C1 segment of cervical spinal cord (tissue), 14 donors: Measurements from ENCODE around the gene SP1.
"Not testable (repeated sequence)": the region's sequence is repeated elsewhere in the genome, so short reads cannot be mapped to it uniquely, and the experiment has no call there.

Experiments used
- DNase-seq, 14 donors: peaks; one replicate each; lab custom pipeline; 2025; lab: John Stamatoyannopoulos, UW

Gene SP1

DNA sequence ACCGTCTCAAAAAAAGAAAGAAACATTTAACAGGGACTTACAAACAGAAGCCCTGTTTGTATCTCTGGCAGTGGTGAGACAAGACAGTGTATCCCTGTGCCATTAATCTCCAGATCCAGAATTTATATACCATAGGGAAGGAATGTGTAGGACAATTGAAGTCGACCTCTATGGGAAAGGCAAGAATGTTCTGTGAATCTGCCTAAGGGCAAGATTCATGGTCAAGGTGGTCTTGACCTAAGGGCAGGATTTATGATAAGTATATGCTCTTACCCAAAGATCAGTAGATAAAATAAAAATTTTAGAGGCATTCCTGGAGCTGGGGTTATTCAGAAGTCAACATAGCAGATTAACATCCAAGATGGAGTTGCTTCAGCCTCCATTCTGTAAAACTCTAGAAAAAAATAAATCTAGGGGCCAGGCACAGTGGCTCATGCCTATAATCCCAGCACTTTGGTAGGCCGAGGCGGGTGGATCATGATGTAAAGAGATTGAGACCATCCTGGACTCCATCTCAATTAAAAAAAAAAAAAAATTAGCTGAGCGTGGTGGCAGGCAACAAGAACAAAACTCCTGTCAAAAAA, 21.0 kb upstream of the SP1 start:
- no peak for DNase-seq

- not testable (repeated sequence) for DNase-seq
These were observed 18.3 kb upstream of the SP1 start for GRCh38 chr12:53361638-53362037.

- DNase-seq, result no peak
These were observed 14.6 kb upstream of the SP1 start for GRCh38 chr12:53365245-53365904.

- DNase-seq, result not testable (repeated sequence)
These were observed 6.3 kb upstream of the SP1 start for GRCh38 chr12:53373554-53374133.

DNA sequence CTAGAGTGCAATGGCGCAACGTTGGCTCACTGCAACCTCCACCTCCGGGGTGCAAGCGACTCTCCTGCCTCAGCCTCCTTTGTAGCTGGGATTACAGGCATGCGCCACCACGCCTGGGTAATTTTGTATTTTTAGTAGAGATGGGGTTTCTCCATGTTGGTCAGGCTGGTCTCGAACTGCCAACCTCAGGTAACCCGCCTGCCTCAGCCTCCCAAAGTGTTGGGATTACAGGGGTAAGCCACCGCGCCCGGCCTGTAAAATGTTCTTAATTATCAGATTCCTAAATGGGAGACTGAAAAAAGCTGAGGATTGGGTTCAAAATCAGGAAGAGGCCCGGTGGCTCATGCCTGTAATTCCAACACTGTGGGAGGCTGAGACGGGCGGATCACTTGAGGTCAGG, 5.7 kb upstream of the SP1 start:
- not testable (repeated sequence) for DNase-seq

DNA sequence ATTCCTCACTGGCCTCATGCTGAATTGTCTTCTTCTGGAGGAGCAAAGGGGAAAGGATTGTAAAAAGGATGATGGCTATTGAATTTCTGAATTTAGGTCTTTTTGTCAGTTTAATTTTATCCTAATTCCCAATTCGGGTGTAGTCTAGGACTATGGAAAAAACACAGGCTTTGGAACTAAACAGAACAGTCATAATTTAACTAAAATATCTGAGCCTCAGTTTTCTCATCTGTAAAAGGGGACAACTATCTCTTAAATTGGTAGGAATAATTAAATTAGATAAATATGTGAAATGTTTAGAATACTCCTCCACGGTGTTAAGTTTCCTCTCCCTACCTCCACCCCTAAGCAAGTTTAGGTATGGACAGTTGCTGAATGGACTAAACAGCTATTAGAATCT, 3.2 kb upstream of the SP1 start:
- no peak for DNase-seq

DNA sequence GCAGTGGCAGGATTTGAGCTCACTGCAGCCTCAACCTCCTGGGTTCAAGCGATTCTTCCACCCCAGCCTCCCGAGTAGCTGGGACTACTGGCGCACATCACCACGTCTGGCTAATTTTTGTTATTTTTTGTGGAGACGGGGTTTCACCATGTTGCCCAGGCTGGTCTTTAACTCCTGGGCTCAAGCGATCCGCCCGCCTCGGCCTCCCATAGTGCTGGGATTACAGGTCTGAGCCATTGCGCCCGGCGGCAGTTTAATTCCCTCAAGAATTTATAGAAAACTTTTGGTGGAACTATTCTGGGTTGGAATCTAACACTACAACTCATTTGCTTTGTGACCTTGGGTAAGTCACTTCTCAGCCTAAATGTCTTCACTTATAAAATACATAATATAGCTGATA, 1.8 kb upstream of the SP1 start:
- no peak for DNase-seq

DNA sequence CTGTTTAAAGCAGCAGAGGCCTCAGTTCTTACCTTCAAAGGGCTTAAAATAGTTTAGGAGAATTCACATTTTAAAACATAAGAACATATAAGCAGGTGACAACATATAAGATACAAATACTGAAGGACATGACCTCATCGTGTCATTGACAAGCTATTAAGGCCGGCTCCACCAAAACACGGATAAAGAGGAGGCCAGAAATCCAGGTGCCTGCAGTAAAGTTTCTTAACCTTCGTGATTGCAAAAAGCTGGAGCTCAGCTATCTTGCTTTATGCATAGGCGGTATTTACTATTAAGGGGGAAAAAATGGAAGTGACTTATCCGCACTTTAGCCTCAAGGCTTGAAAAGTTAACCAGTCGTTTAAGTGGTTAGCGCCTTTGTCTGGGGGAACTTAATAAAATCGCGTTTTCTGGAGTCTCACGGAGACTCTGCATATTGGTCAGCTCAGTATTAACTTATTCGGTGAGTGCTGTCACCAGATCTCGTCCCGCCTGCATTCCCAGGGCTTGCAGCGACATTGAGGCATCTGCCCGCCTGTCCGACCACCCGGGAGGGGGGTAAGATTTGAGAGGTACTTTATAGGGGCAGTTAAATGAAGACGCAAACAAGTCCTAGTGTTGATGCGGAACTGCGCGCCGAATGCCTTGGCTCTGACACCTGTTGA, 1.1 kb upstream of the SP1 start:
- DNase-seq, result no peak

DNA sequence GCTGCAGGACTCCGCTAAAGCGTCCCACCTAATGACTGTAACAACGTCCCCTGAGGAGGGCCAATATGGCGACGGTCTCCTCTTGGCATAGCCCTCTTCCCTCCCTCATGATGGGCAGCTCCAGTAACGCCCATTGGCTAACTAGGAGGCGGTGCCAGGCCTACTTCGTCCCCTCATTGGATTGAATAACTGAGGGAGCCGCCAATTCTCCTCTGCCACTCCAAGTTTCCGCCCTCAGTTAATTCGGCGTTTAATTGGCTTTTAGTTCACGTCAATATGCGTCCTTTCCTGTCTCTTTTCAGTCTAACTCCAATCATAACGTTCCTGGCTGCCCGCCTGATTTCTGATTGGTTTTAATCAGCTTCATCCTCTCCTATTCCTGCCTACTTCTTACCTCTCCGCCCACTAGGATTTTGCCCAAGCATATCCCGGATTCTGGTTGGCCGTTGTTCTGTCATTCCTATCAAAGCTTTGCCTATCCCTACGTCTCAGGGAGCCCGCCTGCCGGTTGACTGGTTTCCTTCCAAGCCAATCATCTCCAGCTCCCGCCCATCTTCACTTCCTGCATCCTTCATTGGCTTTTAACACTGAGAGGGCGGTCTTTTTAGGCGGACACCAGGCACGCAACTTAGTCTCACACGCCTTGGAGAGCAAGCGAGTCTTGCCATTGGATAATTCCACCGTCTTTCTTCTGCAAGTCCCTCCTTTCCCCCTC, 430 bp upstream of the SP1 start:
- peak; percentile 96 to 100 (median 100) for DNase-seq

GRCh38 chr12:53380794-53381730, 1.1 kb downstream of the SP1 start:
- DNase-seq, result no peak

DNA sequence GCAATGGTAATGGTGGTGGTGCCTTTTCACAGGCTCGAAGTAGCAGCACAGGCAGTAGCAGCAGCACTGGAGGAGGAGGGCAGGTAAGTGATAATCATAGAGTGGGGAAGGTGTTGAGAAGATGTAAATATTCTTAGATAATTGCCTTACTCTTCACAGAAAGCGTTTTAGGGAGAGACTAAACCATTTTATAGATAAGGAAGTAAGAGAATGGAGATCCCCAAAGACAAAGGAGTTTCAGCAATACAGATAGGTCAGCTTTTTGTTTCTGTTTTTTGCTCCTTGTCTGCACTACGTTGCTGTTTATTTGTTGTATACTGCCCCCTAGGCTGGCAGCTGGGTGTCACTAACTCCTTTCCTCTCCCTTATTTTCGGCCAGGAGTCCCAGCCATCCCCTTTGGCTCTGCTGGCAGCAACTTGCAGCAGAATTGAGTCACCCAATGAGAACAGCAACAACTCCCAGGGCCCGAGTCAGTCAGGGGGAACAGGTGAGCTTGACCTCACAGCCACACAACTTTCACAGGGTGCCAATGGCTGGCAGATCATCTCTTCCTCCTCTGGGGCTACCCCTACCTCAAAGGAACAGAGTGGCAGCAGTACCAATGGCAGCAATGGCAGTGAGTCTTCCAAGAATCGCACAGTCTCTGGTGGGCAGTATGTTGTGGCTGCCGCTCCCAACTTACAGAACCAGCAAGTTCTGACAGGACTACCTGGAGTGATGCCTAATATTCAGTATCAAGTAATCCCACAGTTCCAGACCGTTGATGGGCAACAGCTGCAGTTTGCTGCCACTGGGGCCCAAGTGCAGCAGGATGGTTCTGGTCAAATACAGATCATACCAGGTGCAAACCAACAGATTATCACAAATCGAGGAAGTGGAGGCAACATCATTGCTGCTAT, 2.0 kb downstream of the SP1 start:
- DNase-seq, result peak in 10 of 14 donors; percentile 6 to 70 (median 14)

GRCh38 chr12:53383258-53383657, 3.3 kb downstream of the SP1 start:
- no peak for DNase-seq

- not testable (repeated sequence) for DNase-seq
These were observed 6.4 kb downstream of the SP1 start for GRCh38 chr12:53386381-53386780.

GRCh38 chr12:53388932-53389331, 9.0 kb downstream of the SP1 start:
- no peak for DNase-seq

DNA sequence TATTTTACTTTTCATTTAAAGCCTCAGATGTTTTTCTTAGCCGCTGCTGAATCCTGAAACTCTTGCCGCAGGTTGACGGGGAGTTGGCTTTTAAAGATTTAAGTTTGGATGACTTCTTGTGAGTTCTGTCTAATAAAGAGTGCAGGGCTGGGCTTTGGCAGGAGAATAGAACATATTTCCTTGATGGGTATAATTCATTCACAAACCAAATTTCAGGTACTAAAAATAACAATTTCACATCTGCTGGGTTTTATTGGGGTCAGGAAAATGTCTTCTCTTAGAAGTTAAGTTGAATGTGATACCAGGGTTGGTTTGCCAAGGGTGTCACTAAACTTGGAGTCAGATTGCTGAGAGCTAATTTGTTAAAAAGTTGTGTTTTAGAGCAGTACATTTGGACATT, 9.7 kb downstream of the SP1 start:
- DNase-seq, result no peak

DNA sequence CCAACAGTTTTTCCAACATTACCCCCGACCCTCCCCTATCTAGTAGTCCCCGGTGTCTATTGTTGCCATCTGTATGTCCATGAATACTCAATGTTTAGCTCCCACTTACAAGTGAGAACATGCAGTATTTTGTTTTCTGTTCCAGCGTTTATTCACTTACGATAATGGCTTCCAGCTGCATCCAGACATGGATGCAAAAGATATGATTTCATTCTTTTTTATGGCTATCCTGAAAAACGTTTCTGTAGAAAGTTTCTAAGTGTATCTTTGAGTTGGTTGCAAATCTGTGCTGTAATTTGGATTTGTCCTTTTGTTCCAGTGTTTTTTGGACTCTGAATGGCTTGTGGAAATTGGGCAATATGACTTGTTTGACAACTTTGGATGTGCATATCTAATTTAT, 11.7 kb downstream of the SP1 start:
- DNase-seq, result no peak

- no peak for DNase-seq
These were observed 19.9 kb downstream of the SP1 start for GRCh38 chr12:53399896-53400295.

GRCh38 chr12:53402351-53402750, 22.4 kb downstream of the SP1 start:
- DNase-seq, result not testable (repeated sequence)

DNA sequence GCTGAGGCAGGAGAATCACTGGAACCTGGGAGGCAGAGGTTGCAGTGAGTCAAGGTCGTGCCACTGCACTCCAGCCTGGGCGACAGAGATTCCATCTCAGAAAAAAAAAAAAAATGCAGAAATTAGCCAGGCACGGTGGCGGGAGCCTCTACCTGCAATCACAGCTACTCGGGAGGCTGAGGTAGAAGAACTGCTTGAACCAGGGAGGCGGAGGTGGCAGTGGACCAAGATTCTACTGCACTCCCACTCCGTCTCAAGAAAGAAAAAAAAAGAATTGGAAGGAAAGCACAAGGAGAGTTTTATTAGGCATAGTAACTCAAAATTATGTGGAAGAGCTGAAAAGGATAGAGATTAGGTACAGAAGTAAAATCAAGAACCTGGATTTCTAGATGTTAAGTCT, 22.9 kb downstream of the SP1 start:
- no peak for DNase-seq

DNA sequence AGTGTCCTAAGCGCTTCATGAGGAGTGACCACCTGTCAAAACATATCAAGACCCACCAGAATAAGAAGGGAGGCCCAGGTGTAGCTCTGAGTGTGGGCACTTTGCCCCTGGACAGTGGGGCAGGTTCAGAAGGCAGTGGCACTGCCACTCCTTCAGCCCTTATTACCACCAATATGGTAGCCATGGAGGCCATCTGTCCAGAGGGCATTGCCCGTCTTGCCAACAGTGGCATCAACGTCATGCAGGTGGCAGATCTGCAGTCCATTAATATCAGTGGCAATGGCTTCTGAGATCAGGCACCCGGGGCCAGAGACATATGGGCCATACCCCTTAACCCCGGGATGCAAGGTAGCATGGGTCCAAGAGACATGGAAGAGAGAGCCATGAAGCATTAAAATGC, 31.0 kb downstream of the SP1 start:
- DNase-seq, result no peak
